HG02852 (cell line): ENCODE measurements around the gene AGAP1.

Experiments
- ATAC-seq: cut with Tn5 transposase; IDR thresholded peaks from one replicate; pipeline ENCODE4 v1.9.1; 2021; ENCODE audit warnings: mild to moderate bottlenecking, moderate library complexity; ENCODE audit not compliant: unreplicated experiment

AGAP1 gene

GRCh38 chr2:235966932-235967757 is 473.3 kb downstream of the AGAP1 start:
- no peak for ATAC-seq

- no peak for ATAC-seq
Measured at GRCh38 chr2:235968155-235968554, 474.3 kb downstream of the AGAP1 start.

- no peak for ATAC-seq
Measured at GRCh38 chr2:235968616-235969324, 474.9 kb downstream of the AGAP1 start.

GRCh38 chr2:235970204-235971040 is 476.6 kb downstream of the AGAP1 start:
- no peak for ATAC-seq

GRCh38 chr2:235976516-235976915 is 482.7 kb downstream of the AGAP1 start:
- no peak for ATAC-seq

- ATAC-seq: no peak
Measured at GRCh38 chr2:235976956-235977355, 483.1 kb downstream of the AGAP1 start.

GRCh38 chr2:235977445-235977844 is 483.6 kb downstream of the AGAP1 start:
- no peak for ATAC-seq

- ATAC-seq: no peak
Measured at GRCh38 chr2:235978022-235978421, 484.2 kb downstream of the AGAP1 start.

- ATAC-seq: no peak
Measured at GRCh38 chr2:235979037-235979436, 485.2 kb downstream of the AGAP1 start.

GRCh38 chr2:235979753-235980435 is 486.1 kb downstream of the AGAP1 start:
- ATAC-seq: no peak

- no peak for ATAC-seq
Measured at GRCh38 chr2:235981631-235982030, 487.8 kb downstream of the AGAP1 start.

GRCh38 chr2:235983016-235983415 is 489.2 kb downstream of the AGAP1 start:
- ATAC-seq: no peak

GRCh38 chr2:235984552-235984951 is 490.7 kb downstream of the AGAP1 start:
- no peak for ATAC-seq

- no peak for ATAC-seq
Measured at GRCh38 chr2:235986361-235986760, 492.5 kb downstream of the AGAP1 start.

- no peak for ATAC-seq
Measured at GRCh38 chr2:235988271-235989015, 494.6 kb downstream of the AGAP1 start.

- ATAC-seq: no peak
Measured at GRCh38 chr2:235989591-235989990, 495.7 kb downstream of the AGAP1 start.

GRCh38 chr2:235990344-235990743 is 496.5 kb downstream of the AGAP1 start:
- no peak for ATAC-seq

GRCh38 chr2:235992024-235992423 is 498.2 kb downstream of the AGAP1 start:
- ATAC-seq: no peak

GRCh38 chr2:235996419-235996818 is 502.6 kb downstream of the AGAP1 start:
- ATAC-seq: no peak

- ATAC-seq: no peak
Measured at GRCh38 chr2:235999011-235999410, 505.2 kb downstream of the AGAP1 start.
